GM12878 (cell line): ENCODE measurements around the gene NTN1. TPM values are rescaled to one million over a fixed set of nuclear protein-coding genes. Genes with fewer than 3 reads are reported as not detected.

Experiments
- ATAC-seq: fragments of 200-7000 bp; cut with Tn5 transposase; 3 replicates; pipeline ENCODE4 v1.9.1; 2020; ENCODE audit warnings: mild to moderate bottlenecking, moderate library complexity
- BruUV-seq: library from RNA; stranded (reverse); fragments of 400-500 nt; replicated peaks from 2 replicates; lab custom pipeline; 2021; lab: Mats Ljungman, UMichigan
- CTCF ChIA-PET: fragments of 300-600 bp; sonication (Branson Sonifier 250); formaldehyde crosslinking; extraction: SDS; loops from one replicate; lab custom pipeline; 2021; ENCODE audit warnings: inconsistent platforms; lab: Yijun Ruan, JAX
- POLR2A ChIA-PET: fragments of 350-600 bp; formaldehyde crosslinking; extraction: SDS; loops from one replicate; lab custom pipeline; 2021; ENCODE audit warnings: inconsistent platforms; lab: Charles Lee
- RAD21 ChIA-PET: fragments of 300-600 bp; sonication (Branson Sonifier 250); formaldehyde crosslinking; loops from one replicate; lab custom pipeline; 2023; ENCODE audit warnings: antibody characterized with exemption; ENCODE audit not compliant: unreplicated experiment; lab: Charles Lee
- SMC1A ChIA-PET: fragments of 300-600 bp; sonication (Branson Sonifier 250); formaldehyde crosslinking; loops from one replicate; lab custom pipeline; 2023; ENCODE audit not compliant: unreplicated experiment, uncharacterized antibody; lab: Charles Lee
- DNase-seq: peaks from one replicate; pipeline ENCODE4 v3.0.0-alpha.2; 2011; ENCODE audit warnings: low read depth, low spot score
- FAIRE-seq: peaks from 3 replicates; lab custom pipeline; 2011; peaks lifted over from hg19 to GRCh38; lab: Jason Lieb, UNC
- H2AFZ ChIP-seq: 2 replicates; pipeline ENCODE4 v1.6.0; 2011; ENCODE audit warnings: low read depth, low read length, control low read depth; ENCODE audit not compliant: control insufficient read depth
- H3K27ac ChIP-seq: 2 replicates; pipeline ENCODE4 v1.5.1; 2011; ENCODE audit warnings: control low read depth; ENCODE audit not compliant: control insufficient read depth, insufficient read depth
- H3K27me3 ChIP-seq, 2 experiments: replicated peaks in 1 of 2; 2 replicates each; pipeline versions ENCODE4 v1.6.0 to v1.6.1; 2011; ENCODE audit warnings: low read length in 1 of 2; ENCODE audit not compliant: control insufficient read depth in 2 of 2, insufficient read depth in 2 of 2
- H3K36me3 ChIP-seq, 2 experiments: 2 replicates each; pipeline ENCODE4 v1.5.1; 2011; ENCODE audit warnings: low read length in 1 of 2; ENCODE audit not compliant: control insufficient read depth in 2 of 2, insufficient read depth in 2 of 2
- H3K4me1 ChIP-seq: 2 replicates; pipeline ENCODE4 v1.6.1; 2011; ENCODE audit warnings: mild to moderate bottlenecking, low read length, moderate library complexity, mixed read lengths; ENCODE audit not compliant: control insufficient read depth, insufficient read depth
- H3K4me2 ChIP-seq: 2 replicates; pipeline ENCODE4 v1.6.0; 2011; ENCODE audit warnings: control low read depth; ENCODE audit not compliant: control insufficient read depth, insufficient read depth
- H3K4me3 ChIP-seq: fragments of 200-600 bp; sonication (generic); 2 replicates; pipeline ENCODE4 v1.5.1; 2016
- H3K79me2 ChIP-seq: 2 replicates; pipeline ENCODE4 v1.6.0; 2011; ENCODE audit warnings: low read length; ENCODE audit not compliant: control insufficient read depth, insufficient read depth
- H3K9ac ChIP-seq: 2 replicates; pipeline ENCODE4 v1.8.0; 2011; ENCODE audit warnings: low read length, control low read depth, mixed read lengths; ENCODE audit not compliant: control insufficient read depth, insufficient read depth
- H3K9me3 ChIP-seq: replicated peaks from 3 replicates; pipeline ENCODE4 v1.5.1; 2011; ENCODE audit warnings: mild to moderate bottlenecking, low read length; ENCODE audit not compliant: control insufficient read depth, insufficient read depth
- H4K20me1 ChIP-seq: 2 replicates; pipeline ENCODE4 v1.6.0; 2011; ENCODE audit not compliant: control insufficient read depth, insufficient read depth
- ASH2L ChIP-seq: fragments of 300-600, 200-600 bp; sonication (generic); IDR thresholded peaks from 2 replicates; pipeline ENCODE4 v1.6.1; 2017; ENCODE audit warnings: low read depth, mild to moderate bottlenecking, borderline replicate concordance
- EZH2 ChIP-seq: IDR thresholded peaks from 2 replicates; pipeline ENCODE4 v1.6.1; 2012; ENCODE audit warnings: low read depth, mild to moderate bottlenecking, control low read depth, inconsistent platforms, low read length, borderline replicate concordance; ENCODE audit not compliant: control insufficient read depth
- FOXM1 ChIP-seq: IDR thresholded peaks from 2 replicates; pipeline ENCODE4 v1.6.1; 2012; ENCODE audit warnings: low read depth, mild to moderate bottlenecking, inconsistent platforms, low read length, moderate library complexity
- GATAD2B ChIP-seq: fragments of 450-650 bp; conservative IDR thresholded peaks from 2 replicates; pipeline ENCODE4 v1.6.1; 2017; ENCODE audit warnings: low read depth, mild to moderate bottlenecking, moderate library complexity
- HDAC2 ChIP-seq: fragments of 200-600 bp; sonication (generic); IDR thresholded peaks from 2 replicates; pipeline ENCODE4 v1.6.1; 2017
- PKNOX1 ChIP-seq: fragments of 450-650 bp; IDR thresholded peaks from 2 replicates; pipeline ENCODE4 v1.6.1; 2016; ENCODE audit warnings: mild to moderate bottlenecking
- RCOR1 ChIP-seq: conservative IDR thresholded peaks from 2 replicates; pipeline ENCODE4 v1.6.1; 2012; ENCODE audit warnings: low read depth, low read length, improper control_type of control experiment
- RELA ChIP-seq: fragments of 450-650 bp; IDR thresholded peaks from 2 replicates; pipeline ENCODE4 v1.8.0; 2014; ENCODE audit warnings: borderline replicate concordance; ENCODE audit not compliant: partially characterized antibody
- WRNIP1 ChIP-seq: IDR thresholded peaks from 2 replicates; pipeline ENCODE4 v1.6.1; 2011; ENCODE audit warnings: low read depth, low read length, improper control_type of control experiment, borderline replicate concordance
- ZBTB33 ChIP-seq: fragments of 450-650 bp; IDR thresholded peaks from 2 replicates; pipeline ENCODE4 v1.6.1; 2017; ENCODE audit warnings: mild to moderate bottlenecking
- ZNF207 ChIP-seq: fragments of 450-650 bp; IDR thresholded peaks from 2 replicates; pipeline ENCODE4 v1.6.1; 2014; ENCODE audit warnings: antibody characterized with exemption, mild to moderate bottlenecking, borderline replicate concordance
- WGBS: methylation state at CpG from one replicate; pipeline ENCODE4 v1.1.6; 2016; ENCODE audit warnings: low lambda C conversion rate; ENCODE audit not compliant: insufficient replicate concordance, insufficient coverage; ENCODE audit errors: missing lambda C conversion rate; 5-methylcytosine and 5-hydroxymethylcytosine counted together
- in situ Hi-C: fragments of 300-500 bp; cut with MboI; formaldehyde crosslinking; loops from 9 replicates; pipeline ENCODE4 v1.14.3; 2018; ENCODE audit warnings: mixed read lengths
- intact Hi-C: fragments of 100-400 bp; cut with micrococcal nuclease; formaldehyde crosslinking; loops from one replicate; pipeline ENCODE4 v1.14.2; 2022; ENCODE audit not compliant: unreplicated experiment
- polyA plus RNA-seq, 11 experiments: library from polyadenylated mRNA; depleted of rRNA in 4 of 11; unstranded in 6 of 11; stranded (reverse) in 5 of 11; fragments of >200 nt; fragmentation: Nextera tagmentation in 4 of 11; fragmentation: Illumina TruSeq in 1 of 11; extraction: Ambion mirVana in 4 of 11; extraction: Trizol in 1 of 11; gene quantifications; 1 replicate in 1 of 11; 2 replicates in 10 of 11; pipeline versions ENCODE4 v1.2.1 to v1.2.3, GENCODE V29; 2011 to 2016; ENCODE audit warnings: inconsistent platforms in 2 of 11, missing spikeins in 2 of 11, low read depth in 1 of 11
- total RNA-seq, 4 experiments: library from RNA; depleted of rRNA in 3 of 4; stranded (reverse); fragments of >200 nt in 3 of 4; fragmentation: Illumina TruSeq in 1 of 4; extraction: Trizol in 1 of 4; gene quantifications; 2 replicates each; pipeline versions ENCODE4 v1.2.1 to v1.2.3, GENCODE V29; 2013 to 2021

Gene NTN1
- total and polyA plus RNA-seq, 10 of the 15 experiments (the other 5 are each of a cell fraction or from before 2014, with no cell fraction given): 0.02 to 0.89 (median 0.35) TPM

DNA sequence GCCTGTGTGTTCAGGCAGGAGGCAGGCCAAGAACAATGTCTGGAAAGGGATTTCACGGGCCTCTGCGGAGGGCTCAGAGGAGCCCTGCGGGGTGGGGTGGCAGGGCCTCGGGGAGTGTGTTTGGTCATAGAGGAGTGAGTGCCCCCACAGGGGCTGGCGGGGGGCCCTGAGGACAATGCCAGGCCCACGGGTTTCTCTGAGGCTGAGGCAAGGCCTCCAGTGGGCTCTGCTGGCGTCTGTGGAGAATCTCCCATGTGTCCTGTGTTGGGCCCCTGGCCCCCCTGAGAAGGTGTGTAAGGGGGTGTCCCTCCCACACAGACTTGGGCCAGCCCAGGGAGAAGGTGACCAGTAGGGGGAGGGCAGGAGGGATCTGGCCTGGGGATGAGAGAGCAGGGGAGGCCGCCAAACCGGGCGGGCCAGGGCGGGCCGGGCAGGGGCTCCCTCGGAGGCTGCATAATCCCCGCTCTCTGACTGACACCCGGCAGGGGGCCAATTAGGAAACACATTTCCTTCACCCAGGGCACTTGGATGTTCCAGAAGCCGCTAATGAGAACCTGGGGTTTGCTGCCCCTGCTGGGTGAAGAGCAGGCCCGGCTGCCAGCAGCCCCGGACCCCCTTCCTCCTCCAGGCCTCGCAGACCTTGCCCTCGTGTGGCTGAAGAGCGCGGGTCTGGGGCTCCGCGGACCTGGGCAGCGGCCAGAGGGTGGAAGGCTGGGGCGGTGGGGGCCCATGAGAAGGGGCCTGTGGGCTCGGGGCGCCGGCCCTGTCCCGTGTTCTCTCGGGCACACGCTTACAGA is 204.2 kb downstream of the NTN1 start:
- BruUV-seq: no TSS peak
- H3K36me3 ChIP-seq: no peaks in the 10 kb centered on the region
- DNase-seq (no peak), FAIRE-seq (no peak), ATAC-seq (no peak)
- H3K79me2 ChIP-seq: no peaks in the 10 kb centered on the region
- no peaks in the 10 kb centered on the region; the same call in 2 of the 3 replicates for H3K9me3 ChIP-seq
- in situ Hi-C loops: no loop called here
- no peak overlapping the region for H3K9ac ChIP-seq
- peaks cover 4% of the 10 kb centered on the region; the same call in 1 of the 2 replicates for H3K4me1 ChIP-seq
- ChIA-PET CTCF (no interaction called here), POLR2A (no interaction called here), SMC1A (interaction anchor here (1.0 kb wide), 1 partner anchor 24 kb away, joined by 4 read pairs; no protein-coding TSS in a partner anchor), RAD21 (no interaction called here)
- intact Hi-C loops: no loop called here
- H3K27me3 ChIP-seq: no peaks in the 10 kb centered on the region
- WGBS: 71% methylated on average over 21 of the region's 32 CpGs
- H3K27ac ChIP-seq: no peak overlapping the region
- no peak overlapping the region for H3K4me2 ChIP-seq
- H4K20me1 ChIP-seq: no peaks in the 10 kb centered on the region
- no peak overlapping the region for H2AFZ ChIP-seq
- TF ChIP-seq ASH2L: no peak
- H3K4me3 ChIP-seq: no peak overlapping the region

GRCh38 chr17:9226130-9226793 is 205.0 kb downstream of the NTN1 start:
- CTCF ChIA-PET: no interaction called here
- Histone ChIP-seq H3K79me2 (no peaks in the 10 kb centered on the region), H3K4me3 (no peak overlapping the region), H2AFZ (no peak overlapping the region), H3K9me3 (no peaks in the 10 kb centered on the region; the same call in 2 of the 3 replicates), H4K20me1 (no peaks in the 10 kb centered on the region), H3K36me3 (no peaks in the 10 kb centered on the region), H3K27ac (no peak overlapping the region), H3K4me1 (peaks cover 4% of the 10 kb centered on the region; the same call in 1 of the 2 replicates), H3K9ac (no peak overlapping the region), H3K4me2 (no peak overlapping the region), H3K27me3 (no peaks in the 10 kb centered on the region)
- SMC1A ChIA-PET: interaction anchor here (1.0 kb wide), 1 partner anchor 25 kb away, joined by 4 read pairs; no protein-coding TSS in a partner anchor
- in situ Hi-C loops: no loop called here
- no peak for DNase-seq
- RAD21 ChIA-PET: interaction anchor here (0.9 kb wide), 1 partner anchor 11 kb away, joined by 3 read pairs; no protein-coding TSS in a partner anchor
- BruUV-seq: no TSS peak
- ATAC-seq: no peak
- POLR2A ChIA-PET: no interaction called here
- intact Hi-C loops: no loop called here
- 45% methylated on average over 31 of the region's 34 CpGs for WGBS
- no peak for FAIRE-seq
- no peak for TF ChIP-seq PKNOX1
- TF ChIP-seq GATAD2B: no peak
- no peak for TF ChIP-seq EZH2
- no peak for TF ChIP-seq FOXM1
- no peak for TF ChIP-seq ZNF207
- no peak for TF ChIP-seq WRNIP1
- TF ChIP-seq ZBTB33: no peak
- TF ChIP-seq HDAC2: no peak
- no peak for TF ChIP-seq RELA
- TF ChIP-seq RCOR1: no peak
